Aorta (tissue), 5 donors: ENCODE data around the gene KIF27. TPM values are rescaled to one million over a fixed set of nuclear protein-coding genes. Genes with fewer than 3 reads are reported as not detected.
A peak's percentile ranks its signal among the peaks of the same experiment; 100 is the strongest.
"Not testable (repeated sequence)": the region's sequence is repeated elsewhere in the genome, so short reads cannot be mapped to it uniquely, and the experiment has no call there.

Experiments
- ATAC-seq: fragments of 200-7000 bp; cut with Tn5 transposase; one replicate; pipeline ENCODE4 v1.9.1; 2022; ENCODE audit warnings: moderate library complexity; ENCODE audit not compliant: low FRiP score
- DNase-seq, 2 donors: peaks; one replicate each; pipeline ENCODE4 v3.0.0-alpha.2; 2020
- H3K27ac ChIP-seq, 2 donors: one replicate each; pipeline ENCODE4 v1.5.1; 2013; ENCODE audit warnings: low read length in 2 of 2, mild to moderate bottlenecking in 2 of 2, moderate library complexity in 2 of 2, control low read depth in 1 of 2, inconsistent platforms in 1 of 2, low read depth in 1 of 2
- H3K27me3 ChIP-seq, 2 donors: one replicate each; pipeline ENCODE4 v1.6.1; 2013; ENCODE audit warnings: control low read depth in 1 of 2, low read length in 1 of 2, mild to moderate bottlenecking in 1 of 2, moderate library complexity in 1 of 2; ENCODE audit not compliant: insufficient read depth in 2 of 2, control insufficient read depth in 1 of 2
- H3K36me3 ChIP-seq, 2 donors: one replicate each; pipeline ENCODE4 v1.6.1; 2013; ENCODE audit warnings: control low read depth in 1 of 2, low read length in 1 of 2, mild to moderate bottlenecking in 1 of 2; ENCODE audit not compliant: insufficient read depth in 2 of 2, control insufficient read depth in 1 of 2
- H3K4me1 ChIP-seq, 2 donors: one replicate each; pipeline ENCODE4 v1.6.1; 2013; ENCODE audit warnings: low read length in 2 of 2, control low read depth in 1 of 2, mild to moderate bottlenecking in 1 of 2, moderate library complexity in 1 of 2; ENCODE audit not compliant: insufficient read depth in 2 of 2, control insufficient read depth in 1 of 2
- H3K4me3 ChIP-seq, 2 donors: one replicate each; pipeline ENCODE4 v1.5.1; 2013; ENCODE audit warnings: low read length in 2 of 2, control low read depth in 1 of 2, mild to moderate bottlenecking in 1 of 2
- H3K9me3 ChIP-seq: one replicate; pipeline ENCODE4 v1.6.1; 2013; ENCODE audit warnings: mild to moderate bottlenecking, low read length; ENCODE audit not compliant: control insufficient read depth
- WGBS, 2 donors: extraction: QIAGEN DNeasy Blood & Tissue Kit; methylation state at CpG; one replicate each; pipeline ENCODE4 v1.1.7; 2013; 5-methylcytosine and 5-hydroxymethylcytosine counted together
- intact Hi-C, 2 donors: fragments of 100-400 bp; cut with DNase I; formaldehyde crosslinking; loops; one replicate each; pipeline versions ENCODE4 v1.14.2 to v1.15.0; 2022
- polyA plus RNA-seq, 2 donors: library from polyadenylated mRNA; stranded (reverse); fragments of 200-250 nt; gene quantifications; one replicate each; pipeline ENCODE4 v1.2.3, GENCODE V29; 2013
- total RNA-seq, 2 donors: library from RNA; stranded (reverse); fragmentation: NEBNext Ultra II Directional; extraction: Animal tissue kit (Norgen Biotek cat#: 25700); gene quantifications; one replicate each; pipeline ENCODE4 v1.2.1, GENCODE V29; 2021
- donor health status: healthy with polysubstance abuse.
- donor health status: Bipolar disorder and iron deficiency.
- donor health status: DM: no; HTN: no; CAD: no.
- donor health status: DM: no; HTN: no; CAD: no.
- donor health status: DM: yes; HTN: yes; CAD: no.

Gene KIF27
- total and polyA plus RNA-seq, 4 donors = 0.25 to 8.0 (median 4.3) TPM

DNA sequence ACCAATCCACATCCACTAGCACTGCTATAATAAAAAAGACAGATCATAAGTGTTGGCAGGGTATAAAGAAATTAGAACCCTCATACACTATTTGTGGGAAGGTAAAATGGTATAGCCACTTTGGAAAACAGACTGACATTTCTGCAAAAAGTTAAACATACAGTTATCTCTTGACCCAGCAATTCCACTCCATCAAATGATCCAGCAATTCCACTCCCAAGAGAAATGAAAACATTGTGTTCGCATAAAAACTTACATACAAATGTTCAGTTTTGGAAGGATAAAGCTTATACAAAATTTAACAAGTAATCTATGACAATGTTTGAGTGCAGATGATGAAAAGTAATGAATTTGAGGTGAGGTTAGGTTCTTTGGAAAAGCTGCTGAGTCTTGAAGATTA lies 2.1 kb downstream of the KIF27 start:
- H3K4me3 ChIP-seq = no peak overlapping the region
- DNase-seq (no peak), ATAC-seq (no peak)
- H3K36me3 ChIP-seq = no peaks in the 10 kb centered on the region
- no peaks in the 10 kb centered on the region for H3K9me3 ChIP-seq
- no peak overlapping the region for H3K27ac ChIP-seq
- intact Hi-C loops = loop anchor here in 1 of 2 donors (10.0 kb wide), 1 partner anchor 294 kb away; the partner anchor contains the start of gene IDNK
- H3K4me1 ChIP-seq = no peaks in the 10 kb centered on the region
- no peaks in the 10 kb centered on the region for H3K27me3 ChIP-seq
- WGBS, 2 donors = 98 to 100% methylated on average over 1 of the region's 1 CpG

DNA sequence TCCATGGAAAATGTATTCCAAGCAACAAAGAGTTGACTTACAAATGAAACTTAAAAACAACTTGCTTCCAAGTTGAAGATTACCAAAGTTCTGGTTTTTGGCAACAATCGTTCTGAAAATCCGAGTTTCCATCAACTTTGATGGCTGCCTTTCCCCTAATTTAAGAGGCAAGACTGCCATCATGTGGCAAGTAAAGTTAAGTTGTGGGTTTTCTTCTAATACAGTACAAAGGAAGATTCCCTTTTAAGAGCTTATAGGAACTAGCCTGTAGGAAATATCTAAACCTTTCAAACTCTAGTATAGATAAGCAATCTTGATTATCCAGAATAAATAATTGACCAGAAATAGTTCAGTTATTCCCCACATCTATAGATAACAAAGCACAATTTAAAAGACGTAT lies 9.0 kb downstream of the KIF27 start:
- intact Hi-C loops = loop anchor here (5.0 to 10.0 kb wide), 2 partner anchors 287 to 290 kb away; partner anchors contain the start of gene IDNK (in 2 of the 2)
- H3K27ac ChIP-seq, DNase-seq, H3K4me1 ChIP-seq, H3K36me3 ChIP-seq, H3K27me3 ChIP-seq, H3K9me3 ChIP-seq, H3K4me3 ChIP-seq: not testable (repeated sequence)
- 21 to 23% methylated on average over 3 of the region's 3 CpGs for WGBS, 2 donors
- peak; percentile 82 for ATAC-seq

GRCh38 chr9:83906144-83906543 lies 15.1 kb downstream of the KIF27 start:
- H3K27me3 ChIP-seq = no peaks in the 10 kb centered on the region
- H3K4me3 ChIP-seq = no peak overlapping the region
- ATAC-seq = no peak
- no peaks in the 10 kb centered on the region for H3K4me1 ChIP-seq
- intact Hi-C loops = no loop called here
- DNase-seq = no peak
- H3K9me3 ChIP-seq = no peaks in the 10 kb centered on the region
- H3K27ac ChIP-seq = no peak overlapping the region
- peaks cover 0 to 3% of the 10 kb centered on the region in 2 donors for H3K36me3 ChIP-seq

- intact Hi-C loops, H3K27me3 ChIP-seq, H3K27ac ChIP-seq, DNase-seq, ATAC-seq, H3K4me1 ChIP-seq, H3K9me3 ChIP-seq, H3K36me3 ChIP-seq, H3K4me3 ChIP-seq: not testable (repeated sequence)
- 89 to 94% methylated on average over 5 of the region's 5 CpGs for WGBS, 2 donors
Measured at GRCh38 chr9:83900615-83901014, 20.6 kb downstream of the KIF27 start.

DNA sequence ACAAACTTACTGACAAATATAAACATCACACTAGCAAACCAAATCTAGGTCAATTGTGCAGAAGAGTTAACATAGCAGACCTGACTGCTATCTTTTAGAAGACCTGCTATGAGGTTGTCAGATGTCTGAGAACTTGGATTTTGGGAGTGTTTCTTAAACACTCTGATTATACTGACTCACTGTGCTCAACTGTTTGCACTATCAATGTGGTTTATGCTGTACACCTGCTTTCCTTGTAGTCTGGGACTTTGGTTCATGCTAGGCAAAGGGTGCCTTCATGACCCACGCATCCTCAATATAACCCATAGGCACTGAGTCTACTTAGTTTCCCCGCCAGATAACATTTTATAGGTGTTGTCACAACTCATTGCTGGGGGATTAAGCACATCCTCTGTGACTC lies 26.9 kb downstream of the KIF27 start:
- H3K4me3 ChIP-seq, H3K27ac ChIP-seq, H3K9me3 ChIP-seq, H3K36me3 ChIP-seq, H3K4me1 ChIP-seq, H3K27me3 ChIP-seq, intact Hi-C loops, ATAC-seq, DNase-seq: not testable (repeated sequence)
- WGBS, 2 donors = 92 to 94% methylated on average over 2 of the region's 2 CpGs

DNA sequence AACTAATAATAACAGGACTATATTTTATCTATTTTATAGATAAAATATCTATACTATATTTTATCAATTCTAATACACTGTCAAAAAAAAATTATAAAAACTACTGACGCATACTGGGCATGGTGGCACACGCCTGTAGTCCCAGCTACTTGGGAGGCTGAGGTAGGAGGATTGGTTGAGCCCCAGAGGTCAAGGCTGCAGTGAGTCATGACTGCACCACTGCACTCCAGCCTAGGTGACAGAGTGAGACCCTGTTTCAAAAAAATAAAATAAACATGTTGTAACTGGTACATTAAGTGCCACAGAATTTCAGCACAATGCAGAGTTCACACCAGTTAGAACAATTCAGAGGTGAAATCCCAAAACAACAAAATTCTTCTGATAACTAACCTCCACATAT lies 34.7 kb downstream of the KIF27 start:
- H3K9me3 ChIP-seq, ATAC-seq, H3K36me3 ChIP-seq, intact Hi-C loops, DNase-seq, H3K27ac ChIP-seq, H3K4me1 ChIP-seq, H3K4me3 ChIP-seq, H3K27me3 ChIP-seq: not testable (repeated sequence)
- WGBS, 2 donors = 99 to 100% methylated on average over 2 of the region's 2 CpGs

DNA sequence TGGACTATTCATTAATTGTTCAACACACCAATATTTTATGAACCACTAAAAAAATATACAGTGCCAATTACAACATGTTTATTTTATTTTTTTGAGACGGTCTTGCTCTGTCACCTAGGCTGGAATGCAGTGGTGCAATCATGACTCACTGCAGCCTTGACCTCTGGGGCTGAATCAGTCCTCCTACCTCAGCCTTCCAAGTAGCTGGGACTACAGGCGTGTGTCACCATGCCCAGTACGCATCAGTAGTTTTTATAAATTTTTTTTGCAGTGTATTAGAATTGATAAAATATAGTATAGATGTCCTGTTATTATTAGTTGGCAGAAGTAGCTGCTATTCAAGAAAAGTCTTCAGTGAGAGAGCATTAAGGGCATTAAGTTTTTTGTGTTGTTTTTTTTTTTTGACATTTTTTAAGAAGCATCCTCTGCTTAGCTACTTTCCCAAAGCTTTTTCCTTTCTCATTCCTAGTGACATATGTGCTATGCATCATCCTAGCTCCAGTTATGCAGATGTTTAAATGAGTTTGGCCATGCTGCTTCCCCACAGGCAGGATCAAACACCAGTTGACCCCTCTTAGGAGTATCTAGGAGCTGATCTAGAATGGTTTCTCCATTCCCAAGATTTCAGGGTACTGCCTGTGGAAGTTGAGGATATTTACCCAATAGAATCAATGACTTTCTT lies 35.5 kb downstream of the KIF27 start:
- H3K4me1 ChIP-seq, H3K9me3 ChIP-seq, H3K27me3 ChIP-seq, H3K4me3 ChIP-seq, ATAC-seq, intact Hi-C loops, H3K36me3 ChIP-seq, H3K27ac ChIP-seq: not testable (repeated sequence)
- 54 to 61% methylated on average over 3 of the region's 3 CpGs for WGBS, 2 donors
- DNase-seq = peak; percentile 55 to 76

GRCh38 chr9:83881687-83882408 lies 39.4 kb downstream of the KIF27 start:
- DNase-seq, intact Hi-C loops: not testable (repeated sequence)
- 93 to 97% methylated on average over 6 of the region's 6 CpGs for WGBS, 2 donors

DNA sequence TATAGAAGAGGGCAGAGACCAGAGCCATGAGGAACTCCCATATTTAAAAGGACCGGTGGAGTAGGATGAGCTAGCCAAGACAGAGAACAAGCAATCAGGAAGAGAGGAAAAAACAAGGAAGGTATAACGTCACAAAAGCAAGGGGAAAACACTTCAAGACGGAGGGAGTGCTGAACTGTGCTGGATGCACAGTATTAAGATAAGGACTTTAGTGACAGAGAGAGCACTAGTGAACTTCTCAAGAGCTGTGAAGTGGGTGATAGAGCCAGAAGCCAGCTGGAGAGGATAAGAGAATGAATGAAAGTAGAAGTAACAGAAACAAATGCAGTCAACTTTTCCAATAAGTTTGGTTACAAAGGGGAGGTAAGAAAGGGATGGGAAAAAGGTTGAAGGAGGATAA lies 45.7 kb downstream of the KIF27 start:
- ATAC-seq = not testable (repeated sequence)
- WGBS, 2 donors = 87 to 88% methylated on average over 3 of the region's 3 CpGs

More at GRCh38 chr9:83881687-83882408, 39.4 kb downstream of the KIF27 start:
- H3K9me3 ChIP-seq, H3K36me3 ChIP-seq, H3K27ac ChIP-seq, H3K4me3 ChIP-seq, H3K27me3 ChIP-seq, ATAC-seq, H3K4me1 ChIP-seq: not testable (repeated sequence)

More for the DNA sequence above, 45.7 kb downstream of the KIF27 start:
- H3K9me3 ChIP-seq, H3K27ac ChIP-seq, intact Hi-C loops, H3K4me3 ChIP-seq, H3K4me1 ChIP-seq, H3K27me3 ChIP-seq, H3K36me3 ChIP-seq, DNase-seq: not testable (repeated sequence)
